ENCODE data around the gene TMED5.

DNA sequence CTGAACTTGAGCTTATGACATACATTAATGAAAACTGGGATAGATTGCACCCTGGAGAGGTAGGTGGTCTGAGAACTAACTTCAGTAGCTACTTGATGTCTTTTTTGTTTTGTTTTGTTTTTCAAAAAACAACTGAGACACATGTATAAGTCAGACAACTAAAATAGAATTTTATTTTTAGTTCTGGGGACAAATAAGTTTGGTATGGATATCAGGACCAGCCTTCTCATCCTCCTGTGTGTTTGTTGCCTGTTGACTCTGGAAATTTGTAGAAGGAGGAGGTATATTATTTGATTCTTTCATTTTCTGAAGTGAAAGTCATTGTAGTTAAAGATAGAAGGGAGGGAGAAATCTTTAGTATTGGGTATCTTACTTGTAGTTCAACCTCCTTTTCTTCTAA, 59.6 kb downstream of the TMED5 start:
- TF ChIP-seq CTCF (IDR thresholded peaks at IDR 0.05) (no peak), POLR2A (IDR thresholded peaks at IDR 0.05) (no peak)

Data from right lobe of liver (tissue), 4 donors.